ENCODE data around the gene DMBX1.

- TF ChIP-seq PBX3 (IDR thresholded peaks at IDR 0.05) (no peak), FOSB (CRISPR knock-in tag; IDR thresholded peaks at IDR 0.05) (no peak), CTCF (IDR thresholded peaks at IDR 0.05) (no peak), POLR2AphosphoS2 (conservative IDR thresholded peaks at IDR 0.05; ENCODE audit: low read length) (no peak), ZFP36 (IDR thresholded peaks at IDR 0.05; ENCODE audit: borderline replicate concordance, partially characterized antibody) (no peak)
Measured at GRCh38 chr1:46490406-46490655, 695 bp downstream of the DMBX1 start.

Data from A549 (cell line).